Ishikawa (cell line): ENCODE measurements around the gene ZBTB47.

Experiments used
- CEBPB ChIP-seq: IDR thresholded peaks from 2 replicates; pipeline ENCODE4 v1.6.1; 2012
- CREB1 ChIP-seq: IDR thresholded peaks from 2 replicates; pipeline ENCODE4 v1.6.1; 2012; ENCODE audit warnings: low read depth
- EGR1 ChIP-seq: IDR thresholded peaks from 2 replicates; pipeline ENCODE4 v1.6.1; 2012
- EP300 ChIP-seq: IDR thresholded peaks from 2 replicates; pipeline ENCODE4 v1.6.1; 2012; ENCODE audit warnings: borderline replicate concordance
- FOXM1 ChIP-seq: IDR thresholded peaks from 2 replicates; pipeline ENCODE4 v1.6.1; 2012; ENCODE audit warnings: low read depth, borderline replicate concordance
- NFIC ChIP-seq: IDR thresholded peaks from 2 replicates; pipeline ENCODE4 v1.6.1; 2012
- RAD21 ChIP-seq: IDR thresholded peaks from 2 replicates; pipeline ENCODE4 v1.6.1; 2012; ENCODE audit warnings: low read depth
- TAF1 ChIP-seq: IDR thresholded peaks from 2 replicates; pipeline ENCODE4 v1.6.1; 2012; ENCODE audit warnings: low read depth, mild to moderate bottlenecking
- TCF12 ChIP-seq: IDR thresholded peaks from 2 replicates; pipeline ENCODE4 v1.6.1; 2012; ENCODE audit warnings: low read depth
- TEAD4 ChIP-seq: IDR thresholded peaks from 2 replicates; pipeline ENCODE4 v1.6.1; 2012
- YY1 ChIP-seq: IDR thresholded peaks from 2 replicates; pipeline ENCODE4 v1.6.1; 2012; ENCODE audit warnings: low read depth
- ZBTB7A ChIP-seq: IDR thresholded peaks from 2 replicates; pipeline ENCODE4 v1.6.1; 2012; ENCODE audit warnings: low read depth
- TF ChIP-seq, protein P1 (sequence below): IDR thresholded peaks from 2 replicates; pipeline ENCODE4 v1.6.1; 2012
- TF ChIP-seq, protein P2 (sequence below): IDR thresholded peaks from 2 replicates; pipeline ENCODE4 v1.6.1; 2012; ENCODE audit warnings: low read depth, mild to moderate bottlenecking
- TF ChIP-seq, protein P3 (sequence below): IDR thresholded peaks from 2 replicates; pipeline ENCODE4 v1.6.1; 2012

The ZBTB47 gene

DNA sequence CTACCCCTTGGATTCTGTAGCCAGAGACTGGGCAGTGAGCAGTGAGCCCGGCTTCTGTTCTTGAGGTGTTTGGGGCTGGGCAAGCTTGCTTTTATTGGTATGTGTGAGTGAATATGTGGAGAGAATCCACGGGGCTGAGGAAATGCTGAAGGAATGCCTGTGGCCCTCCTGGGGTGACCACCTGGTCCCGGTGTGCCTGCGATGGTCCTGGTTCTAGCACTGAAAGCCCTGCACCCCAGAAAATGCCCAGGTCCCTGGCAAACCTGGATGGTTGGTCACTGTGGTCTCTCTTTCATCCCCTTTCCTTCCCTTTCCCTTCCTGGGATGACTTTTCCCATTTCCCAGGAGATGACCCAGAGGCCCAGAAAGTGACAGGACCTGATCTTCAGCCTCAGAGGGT lies 4.2 kb downstream of the ZBTB47 start:
- TF ChIP-seq EGR1, result no peak
- TF ChIP-seq, protein P1, sequence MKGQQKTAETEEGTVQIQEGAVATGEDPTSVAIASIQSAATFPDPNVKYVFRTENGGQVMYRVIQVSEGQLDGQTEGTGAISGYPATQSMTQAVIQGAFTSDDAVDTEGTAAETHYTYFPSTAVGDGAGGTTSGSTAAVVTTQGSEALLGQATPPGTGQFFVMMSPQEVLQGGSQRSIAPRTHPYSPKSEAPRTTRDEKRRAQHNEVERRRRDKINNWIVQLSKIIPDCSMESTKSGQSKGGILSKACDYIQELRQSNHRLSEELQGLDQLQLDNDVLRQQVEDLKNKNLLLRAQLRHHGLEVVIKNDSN, result no peak
- no peak for TF ChIP-seq YY1
- TF ChIP-seq, protein P2, sequence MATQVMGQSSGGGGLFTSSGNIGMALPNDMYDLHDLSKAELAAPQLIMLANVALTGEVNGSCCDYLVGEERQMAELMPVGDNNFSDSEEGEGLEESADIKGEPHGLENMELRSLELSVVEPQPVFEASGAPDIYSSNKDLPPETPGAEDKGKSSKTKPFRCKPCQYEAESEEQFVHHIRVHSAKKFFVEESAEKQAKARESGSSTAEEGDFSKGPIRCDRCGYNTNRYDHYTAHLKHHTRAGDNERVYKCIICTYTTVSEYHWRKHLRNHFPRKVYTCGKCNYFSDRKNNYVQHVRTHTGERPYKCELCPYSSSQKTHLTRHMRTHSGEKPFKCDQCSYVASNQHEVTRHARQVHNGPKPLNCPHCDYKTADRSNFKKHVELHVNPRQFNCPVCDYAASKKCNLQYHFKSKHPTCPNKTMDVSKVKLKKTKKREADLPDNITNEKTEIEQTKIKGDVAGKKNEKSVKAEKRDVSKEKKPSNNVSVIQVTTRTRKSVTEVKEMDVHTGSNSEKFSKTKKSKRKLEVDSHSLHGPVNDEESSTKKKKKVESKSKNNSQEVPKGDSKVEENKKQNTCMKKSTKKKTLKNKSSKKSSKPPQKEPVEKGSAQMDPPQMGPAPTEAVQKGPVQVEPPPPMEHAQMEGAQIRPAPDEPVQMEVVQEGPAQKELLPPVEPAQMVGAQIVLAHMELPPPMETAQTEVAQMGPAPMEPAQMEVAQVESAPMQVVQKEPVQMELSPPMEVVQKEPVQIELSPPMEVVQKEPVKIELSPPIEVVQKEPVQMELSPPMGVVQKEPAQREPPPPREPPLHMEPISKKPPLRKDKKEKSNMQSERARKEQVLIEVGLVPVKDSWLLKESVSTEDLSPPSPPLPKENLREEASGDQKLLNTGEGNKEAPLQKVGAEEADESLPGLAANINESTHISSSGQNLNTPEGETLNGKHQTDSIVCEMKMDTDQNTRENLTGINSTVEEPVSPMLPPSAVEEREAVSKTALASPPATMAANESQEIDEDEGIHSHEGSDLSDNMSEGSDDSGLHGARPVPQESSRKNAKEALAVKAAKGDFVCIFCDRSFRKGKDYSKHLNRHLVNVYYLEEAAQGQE, result no peak

DNA sequence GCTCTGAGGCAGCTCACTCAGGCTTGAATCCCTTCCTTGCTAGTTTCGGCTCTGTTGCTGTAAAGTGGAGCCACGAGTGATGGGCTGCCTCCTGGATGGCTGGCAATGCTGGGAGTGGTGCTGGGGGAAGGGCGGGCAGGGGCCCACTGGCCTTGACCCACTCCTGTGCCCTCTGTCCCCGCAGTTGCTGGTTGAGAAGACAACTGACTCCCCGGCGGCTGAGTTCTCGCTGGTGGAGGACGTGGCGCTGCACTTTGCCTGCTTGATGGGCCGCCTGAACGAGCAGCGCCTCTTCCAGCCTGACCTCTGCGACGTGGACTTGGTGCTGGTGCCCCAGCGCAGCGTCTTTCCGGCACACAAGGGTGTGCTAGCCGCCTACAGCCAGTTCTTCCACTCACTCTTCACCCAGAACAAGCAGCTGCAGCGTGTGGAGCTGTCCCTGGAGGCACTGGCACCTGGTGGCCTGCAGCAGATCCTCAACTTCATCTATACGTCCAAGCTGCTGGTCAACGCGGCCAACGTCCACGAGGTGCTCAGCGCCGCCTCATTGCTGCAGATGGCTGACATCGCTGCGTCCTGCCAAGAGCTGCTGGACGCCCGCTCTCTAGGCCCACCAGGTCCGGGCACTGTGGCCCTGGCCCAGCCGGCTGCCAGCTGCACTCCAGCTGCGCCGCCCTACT lies 4.7 kb downstream of the ZBTB47 start:
- TF ChIP-seq EGR1, result no peak
- TF ChIP-seq YY1, result no peak
- no peak for TF ChIP-seq CREB1
- no peak for TF ChIP-seq NFIC
- no peak for TF ChIP-seq FOXM1
- TF ChIP-seq, protein P3, sequence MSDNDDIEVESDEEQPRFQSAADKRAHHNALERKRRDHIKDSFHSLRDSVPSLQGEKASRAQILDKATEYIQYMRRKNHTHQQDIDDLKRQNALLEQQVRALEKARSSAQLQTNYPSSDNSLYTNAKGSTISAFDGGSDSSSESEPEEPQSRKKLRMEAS, result no peak
- TF ChIP-seq TEAD4, result no peak
- TF ChIP-seq TAF1, result no peak
- TF ChIP-seq, protein P2, result no peak
- no peak for TF ChIP-seq EP300
- no peak for TF ChIP-seq RAD21
- TF ChIP-seq CEBPB, result no peak
- TF ChIP-seq, protein P1, result no peak
- no peak for TF ChIP-seq ZBTB7A
- TF ChIP-seq TCF12, result no peak

DNA sequence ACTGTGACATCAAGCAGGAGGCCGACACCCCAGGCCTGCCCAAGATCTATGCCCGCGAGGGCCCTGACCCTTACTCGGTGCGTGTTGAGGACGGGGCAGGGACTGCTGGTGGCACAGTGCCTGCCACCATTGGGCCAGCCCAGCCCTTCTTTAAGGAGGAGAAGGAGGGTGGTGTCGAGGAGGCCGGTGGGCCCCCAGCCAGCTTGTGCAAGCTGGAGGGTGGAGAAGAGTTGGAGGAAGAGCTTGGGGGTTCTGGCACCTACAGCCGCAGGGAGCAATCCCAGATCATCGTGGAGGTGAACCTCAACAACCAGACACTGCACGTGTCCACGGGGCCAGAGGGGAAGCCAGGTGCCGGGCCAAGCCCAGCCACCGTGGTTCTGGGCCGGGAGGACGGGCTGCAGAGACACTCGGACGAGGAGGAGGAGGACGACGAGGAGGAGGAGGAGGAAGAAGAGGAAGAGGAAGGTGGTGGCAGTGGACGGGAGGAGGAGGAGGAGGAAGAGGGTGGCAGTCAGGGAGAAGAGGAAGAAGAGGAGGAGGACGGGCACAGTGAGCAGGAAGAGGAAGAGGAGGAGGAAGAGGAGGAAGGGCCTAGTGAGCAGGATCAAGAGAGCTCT lies 5.4 kb downstream of the ZBTB47 start:
- no peak for TF ChIP-seq YY1

DNA sequence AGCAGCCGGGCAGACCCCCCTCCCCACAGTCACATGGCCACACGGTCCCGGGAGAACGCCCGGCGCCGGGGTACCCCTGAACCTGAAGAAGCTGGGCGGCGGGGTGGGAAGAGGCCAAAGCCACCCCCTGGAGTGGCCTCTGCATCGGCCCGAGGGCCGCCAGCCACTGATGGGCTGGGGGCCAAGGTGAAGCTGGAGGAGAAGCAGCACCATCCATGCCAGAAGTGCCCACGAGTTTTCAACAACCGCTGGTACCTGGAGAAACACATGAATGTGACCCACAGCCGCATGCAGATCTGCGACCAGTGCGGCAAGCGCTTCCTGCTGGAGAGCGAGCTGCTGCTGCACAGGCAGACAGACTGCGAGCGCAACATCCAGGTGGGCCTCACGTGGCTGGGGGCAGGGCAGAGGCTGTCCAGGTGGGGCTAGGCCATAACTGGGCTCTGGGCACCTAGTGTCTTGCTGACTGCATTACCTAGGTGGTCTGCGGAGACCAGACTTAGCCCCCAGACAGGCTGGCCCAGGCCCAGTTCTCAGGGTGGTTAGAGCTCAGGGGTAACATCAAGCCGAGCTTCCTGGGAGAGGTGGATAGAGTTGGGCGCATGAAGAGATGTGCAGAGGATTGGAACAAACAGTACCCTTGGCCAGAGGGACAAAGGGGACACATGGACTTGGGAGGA lies 6.1 kb downstream of the ZBTB47 start:
- TF ChIP-seq, protein P3, result no peak
- TF ChIP-seq, protein P2, result no peak
- TF ChIP-seq EGR1, result no peak
- no peak for TF ChIP-seq TAF1
- no peak for TF ChIP-seq CEBPB
- TF ChIP-seq NFIC, result no peak
- no peak for TF ChIP-seq CREB1
- no peak for TF ChIP-seq RAD21
- no peak for TF ChIP-seq EP300
- no peak for TF ChIP-seq TEAD4
- no peak for TF ChIP-seq TCF12
- TF ChIP-seq ZBTB7A, result no peak
- TF ChIP-seq, protein P1, result no peak
- no peak for TF ChIP-seq FOXM1
